Measurements from ENCODE around the gene PDHX. TPM values are rescaled to one million over a fixed set of nuclear protein-coding genes. Genes with fewer than 3 reads are reported as not detected.

Gene PDHX
- total and polyA plus RNA-seq, 11 donors: 74.0 to 204 (median 127) TPM

DNA sequence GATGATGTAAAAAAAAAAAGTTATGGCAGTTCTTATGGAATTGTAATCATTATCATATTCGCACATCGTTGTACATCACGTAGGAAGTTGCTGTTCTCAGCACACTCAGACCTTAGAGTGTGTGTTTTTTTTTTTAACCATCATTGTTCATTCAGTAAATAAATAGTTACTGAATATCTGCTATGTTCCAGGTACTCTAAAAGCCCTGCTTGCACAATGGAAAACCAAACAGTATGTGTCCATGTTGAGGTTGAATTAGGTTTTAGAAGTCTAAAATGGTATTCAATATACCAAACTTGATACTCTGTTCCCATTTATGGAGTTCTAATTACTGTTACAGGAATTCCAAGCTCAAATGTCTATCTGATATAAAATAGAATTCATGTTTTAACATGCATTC, 41.2 kb downstream of the PDHX start:
- ATAC-seq (no peak), DNase-seq (no peak)
- peaks cover 0 to 31% (median 9%) of the 10 kb centered on the region in 9 donors for H3K36me3 ChIP-seq
- H3K27ac ChIP-seq: no peak overlapping the region
- intact Hi-C loops (cut with DNase I): no loop called here
- no peaks in the 10 kb centered on the region for H3K9me3 ChIP-seq
- no peaks in the 10 kb centered on the region for H3K27me3 ChIP-seq
- H3K4me3 ChIP-seq: no peak overlapping the region
- WGBS, 4 donors: 94 to 99% (median 96%) methylated on average over 3 of the region's 3 CpGs
- TF ChIP-seq, protein P1, sequence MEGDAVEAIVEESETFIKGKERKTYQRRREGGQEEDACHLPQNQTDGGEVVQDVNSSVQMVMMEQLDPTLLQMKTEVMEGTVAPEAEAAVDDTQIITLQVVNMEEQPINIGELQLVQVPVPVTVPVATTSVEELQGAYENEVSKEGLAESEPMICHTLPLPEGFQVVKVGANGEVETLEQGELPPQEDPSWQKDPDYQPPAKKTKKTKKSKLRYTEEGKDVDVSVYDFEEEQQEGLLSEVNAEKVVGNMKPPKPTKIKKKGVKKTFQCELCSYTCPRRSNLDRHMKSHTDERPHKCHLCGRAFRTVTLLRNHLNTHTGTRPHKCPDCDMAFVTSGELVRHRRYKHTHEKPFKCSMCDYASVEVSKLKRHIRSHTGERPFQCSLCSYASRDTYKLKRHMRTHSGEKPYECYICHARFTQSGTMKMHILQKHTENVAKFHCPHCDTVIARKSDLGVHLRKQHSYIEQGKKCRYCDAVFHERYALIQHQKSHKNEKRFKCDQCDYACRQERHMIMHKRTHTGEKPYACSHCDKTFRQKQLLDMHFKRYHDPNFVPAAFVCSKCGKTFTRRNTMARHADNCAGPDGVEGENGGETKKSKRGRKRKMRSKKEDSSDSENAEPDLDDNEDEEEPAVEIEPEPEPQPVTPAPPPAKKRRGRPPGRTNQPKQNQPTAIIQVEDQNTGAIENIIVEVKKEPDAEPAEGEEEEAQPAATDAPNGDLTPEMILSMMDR (IDR thresholded peaks at IDR 0.05): no peak
- no peak for TF ChIP-seq POLR2A (IDR thresholded peaks at IDR 0.05)
- peaks cover 0 to 16% (median 2%) of the 10 kb centered on the region in 12 donors for H3K4me1 ChIP-seq

DNA sequence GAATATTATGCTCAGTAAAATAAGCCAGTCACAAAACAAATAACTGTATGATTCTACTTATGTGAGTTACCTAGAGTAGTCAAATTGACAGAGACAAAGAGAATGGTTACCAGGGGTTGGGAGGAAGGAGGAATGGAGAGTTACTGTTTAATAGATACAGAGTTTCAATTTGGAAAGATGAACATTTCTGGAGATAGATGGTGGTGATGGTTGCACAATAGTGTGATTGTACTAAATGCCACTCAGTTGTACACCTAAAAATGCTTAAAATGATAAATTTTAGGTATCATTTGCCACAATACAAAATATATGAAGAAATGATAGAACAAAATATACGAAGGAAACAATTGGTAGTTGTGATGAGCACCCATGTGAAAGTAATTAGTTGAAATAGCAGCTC, 43.4 kb downstream of the PDHX start:
- 96 to 99% (median 96%) methylated on average over 1 of the region's 1 CpG for WGBS, 4 donors

DNA sequence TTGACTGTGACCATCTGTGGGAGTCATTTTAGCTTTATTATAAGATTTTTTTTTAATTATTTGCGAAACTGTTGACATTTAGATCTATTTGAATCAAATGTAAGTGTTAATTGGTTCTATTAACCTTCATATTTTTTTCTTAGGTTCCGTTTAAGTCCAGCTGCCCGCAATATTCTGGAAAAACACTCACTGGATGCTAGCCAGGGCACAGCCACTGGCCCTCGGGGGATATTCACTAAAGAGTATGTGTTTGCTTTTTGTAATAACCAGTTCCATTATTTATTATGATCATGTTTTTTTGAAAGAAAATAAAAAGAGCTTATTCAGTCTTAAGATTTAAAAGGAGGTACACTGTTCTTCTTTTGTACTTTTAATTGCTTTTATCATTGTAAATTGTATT, 43.9 kb downstream of the PDHX start:
- peaks cover 0 to 42% (median 8%) of the 10 kb centered on the region in 9 donors for H3K36me3 ChIP-seq
- ATAC-seq: no peak
- no peak overlapping the region for H3K27ac ChIP-seq
- TF ChIP-seq POLR2A (IDR thresholded peaks at IDR 0.05): no peak
- intact Hi-C loops (cut with DNase I): no loop called here
- H3K4me1 ChIP-seq: peaks cover 0 to 18% (median 2%) of the 10 kb centered on the region in 12 donors
- H3K27me3 ChIP-seq: no peaks in the 10 kb centered on the region
- no peaks in the 10 kb centered on the region for H3K9me3 ChIP-seq
- DNase-seq: peak in 4 of 5 donors; percentile 21 to 49 (median 28)
- no peak overlapping the region for H3K4me3 ChIP-seq
- 50 to 60% (median 54%) methylated on average over 4 of the region's 4 CpGs for WGBS, 4 donors

More for the DNA sequence above, 43.4 kb downstream of the PDHX start:
- Histone ChIP-seq H3K36me3 (peaks cover 0 to 41% (median 8%) of the 10 kb centered on the region in 9 donors), H3K27me3 (no peaks in the 10 kb centered on the region), H3K27ac (no peak overlapping the region), H3K4me1 (peaks cover 0 to 18% (median 2%) of the 10 kb centered on the region in 12 donors), H3K9me3 (no peaks in the 10 kb centered on the region), H3K4me3 (no peak overlapping the region)
- no peak for TF ChIP-seq POLR2A (IDR thresholded peaks at IDR 0.05)
- TF ChIP-seq, protein P1 (IDR thresholded peaks at IDR 0.05): no peak
- ATAC-seq (no peak), DNase-seq (no peak)
- intact Hi-C loops (cut with DNase I): no loop called here

DNA sequence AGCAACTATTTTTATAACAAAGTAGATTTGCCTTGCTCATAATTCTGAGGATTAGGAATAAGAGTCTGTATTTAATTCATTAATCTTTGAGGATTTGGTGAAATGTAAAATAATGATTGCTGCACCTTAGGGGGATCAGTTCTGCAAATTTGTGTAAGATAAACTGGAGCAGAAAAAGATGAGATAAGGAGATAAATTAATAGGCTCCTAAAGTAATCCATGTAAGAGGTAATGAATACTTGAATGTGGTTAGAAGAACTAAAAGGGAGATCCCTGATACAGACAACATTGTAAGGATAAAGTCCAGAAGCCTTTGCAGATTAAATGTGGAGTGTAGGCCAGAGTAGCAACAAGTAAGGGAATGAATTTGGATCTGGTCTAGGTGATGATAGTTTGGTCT, 45.6 kb downstream of the PDHX start:
- Histone ChIP-seq H3K27ac (no peak overlapping the region), H3K27me3 (no peaks in the 10 kb centered on the region), H3K9me3 (no peaks in the 10 kb centered on the region), H3K4me3 (no peak overlapping the region), H3K36me3 (peaks cover 0 to 59% (median 18%) of the 10 kb centered on the region in 9 donors), H3K4me1 (peaks cover 0 to 18% (median 2%) of the 10 kb centered on the region in 12 donors)
- DNase-seq (no peak), ATAC-seq (no peak)
- TF ChIP-seq, protein P1 (IDR thresholded peaks at IDR 0.05): no peak
- no peak for TF ChIP-seq POLR2A (IDR thresholded peaks at IDR 0.05)
- intact Hi-C loops (cut with DNase I): no loop called here

DNA sequence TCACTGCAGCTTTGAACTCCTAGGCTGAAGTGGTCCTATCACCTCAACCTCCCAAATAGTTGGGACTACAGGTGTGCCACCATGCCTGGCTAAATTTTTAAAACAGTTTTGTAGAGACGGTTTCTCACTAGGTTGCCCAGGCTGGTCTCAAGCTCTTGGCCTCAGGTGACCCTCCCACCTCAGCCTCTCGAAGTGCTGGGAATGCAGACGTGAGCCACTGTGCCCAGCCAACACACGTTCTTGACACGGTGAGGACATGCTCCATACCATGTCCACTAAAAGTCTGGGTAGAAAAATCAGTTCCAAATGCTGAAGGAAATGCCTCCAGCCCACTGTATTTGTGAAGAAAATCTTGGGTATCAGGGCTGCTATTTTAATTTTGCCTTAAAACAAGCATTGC, 46.9 kb downstream of the PDHX start:
- peaks cover 0 to 62% (median 23%) of the 10 kb centered on the region in 9 donors for H3K36me3 ChIP-seq
- no peak overlapping the region for H3K4me3 ChIP-seq
- WGBS, 4 donors: 72 to 79% (median 76%) methylated on average over 5 of the region's 5 CpGs
- no peaks in the 10 kb centered on the region for H3K9me3 ChIP-seq
- intact Hi-C loops (cut with DNase I): no loop called here
- peaks cover 0 to 18% (median 2%) of the 10 kb centered on the region in 12 donors for H3K4me1 ChIP-seq
- no peaks in the 10 kb centered on the region for H3K27me3 ChIP-seq
- ATAC-seq: no peak
- no peak overlapping the region for H3K27ac ChIP-seq
- DNase-seq: no peak
- TF ChIP-seq, protein P1 (IDR thresholded peaks at IDR 0.05): no peak
- TF ChIP-seq POLR2A (IDR thresholded peaks at IDR 0.05): no peak

Data from heart left ventricle (tissue), 16 donors.